Ishikawa (cell line): ENCODE measurements around the gene SRL.

ENCODE experiments used
- EP300 ChIP-seq: IDR thresholded peaks from 2 replicates; pipeline ENCODE4 v1.6.1; 2012; ENCODE audit warnings: borderline replicate concordance
- RAD21 ChIP-seq: IDR thresholded peaks from 2 replicates; pipeline ENCODE4 v1.6.1; 2012; ENCODE audit warnings: low read depth
- TAF1 ChIP-seq: IDR thresholded peaks from 2 replicates; pipeline ENCODE4 v1.6.1; 2012; ENCODE audit warnings: low read depth, mild to moderate bottlenecking

DNA sequence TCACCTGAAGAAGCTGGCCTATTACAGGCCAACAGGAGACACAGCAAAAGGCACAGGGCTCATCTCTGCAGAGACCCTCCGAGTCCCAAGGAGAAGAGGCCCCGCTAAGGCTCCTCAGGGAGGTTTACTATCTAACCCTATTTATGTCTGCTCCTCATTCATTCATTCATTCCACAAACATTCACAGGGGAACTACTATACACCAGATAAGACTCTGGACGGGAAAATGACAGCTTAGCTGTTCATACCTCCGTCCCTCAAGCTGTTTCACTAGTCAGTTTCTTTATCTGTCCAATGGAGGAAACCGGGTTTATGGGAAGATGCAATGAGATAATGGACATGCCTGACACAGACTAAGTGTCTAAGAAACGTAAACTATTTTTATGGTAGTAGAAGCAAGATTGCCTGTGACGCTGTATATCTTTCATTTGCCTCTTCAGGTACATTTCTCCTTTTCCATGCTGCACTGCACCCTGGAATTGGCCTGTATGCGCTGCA lies 62.1 kb downstream of the SRL start:
- TF ChIP-seq TAF1 (no peak), RAD21 (no peak), EP300 (no peak)
